VCaP (cell line): ENCODE measurements around the gene TMTC2.

ENCODE experiments used
- H3K27ac ChIP-seq: fragments of 450-650 bp; 2 replicates; pipeline ENCODE4 v1.5.1; 2017
- CTCF ChIP-seq: fragments of 450-650 bp; conservative IDR thresholded peaks from 2 replicates; pipeline ENCODE4 v1.5.1; 2017; ENCODE audit warnings: mild to moderate bottlenecking, moderate library complexity

The TMTC2 gene

GRCh38 chr12:82810568-82810967, 123.9 kb downstream of the TMTC2 start:
- TF ChIP-seq CTCF = no peak
- no peak overlapping the region for H3K27ac ChIP-seq

DNA sequence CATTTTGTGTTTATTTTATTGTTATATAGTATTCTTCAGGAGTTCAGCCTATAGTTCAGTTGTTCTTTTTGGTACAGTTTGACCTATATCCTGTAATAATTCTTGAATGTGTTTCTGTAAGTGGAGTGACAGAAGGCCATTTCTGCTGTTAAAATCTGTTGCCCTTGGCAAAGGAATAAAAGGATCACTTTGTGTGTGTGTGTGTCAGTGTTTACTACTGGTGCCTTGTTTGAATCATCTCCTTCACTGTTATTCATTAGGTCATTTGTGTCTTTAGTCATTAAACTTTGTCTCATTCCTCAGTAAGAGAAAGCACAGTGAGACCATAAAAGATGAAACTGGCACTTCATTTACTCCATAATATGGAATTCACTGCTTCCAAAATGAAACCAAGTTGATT, 130.7 kb downstream of the TMTC2 start:
- no peak for TF ChIP-seq CTCF
- no peak overlapping the region for H3K27ac ChIP-seq

DNA sequence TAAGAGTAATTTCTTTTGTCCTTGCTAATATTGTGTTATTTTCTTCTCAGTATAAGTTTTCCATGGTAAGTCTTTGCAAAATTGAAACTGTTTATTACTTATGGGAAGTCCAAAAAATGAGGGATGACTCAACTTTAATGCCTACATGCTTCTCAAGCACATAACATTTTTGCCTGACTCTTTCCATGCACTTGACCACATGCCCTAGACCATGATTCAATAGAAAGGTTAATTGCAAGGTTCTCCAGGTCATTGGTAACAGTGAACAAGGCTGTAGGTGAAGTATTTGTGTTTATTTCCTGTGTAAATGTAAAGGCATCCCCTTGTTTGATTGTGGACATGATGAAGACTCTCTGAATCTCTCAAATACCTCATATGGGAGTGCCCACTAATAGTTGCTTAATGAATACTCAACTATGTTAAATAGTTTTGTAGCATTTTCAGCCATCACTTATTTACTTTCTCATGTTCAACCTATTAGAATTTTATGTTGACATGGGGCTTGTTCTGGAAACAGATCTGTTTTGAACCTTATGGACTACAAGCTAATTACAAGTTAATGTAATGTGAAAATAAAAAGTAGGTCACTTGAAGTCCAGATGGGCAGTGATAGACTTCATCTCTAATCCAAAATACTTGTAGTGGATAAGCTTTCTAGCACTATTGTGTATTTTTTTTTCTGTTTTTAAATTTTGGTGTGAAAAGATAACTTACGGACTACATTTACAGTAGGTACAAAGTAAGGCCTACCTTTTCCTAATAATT, 131.7 kb downstream of the TMTC2 start:
- no peak for TF ChIP-seq CTCF
- H3K27ac ChIP-seq = no peak overlapping the region

DNA sequence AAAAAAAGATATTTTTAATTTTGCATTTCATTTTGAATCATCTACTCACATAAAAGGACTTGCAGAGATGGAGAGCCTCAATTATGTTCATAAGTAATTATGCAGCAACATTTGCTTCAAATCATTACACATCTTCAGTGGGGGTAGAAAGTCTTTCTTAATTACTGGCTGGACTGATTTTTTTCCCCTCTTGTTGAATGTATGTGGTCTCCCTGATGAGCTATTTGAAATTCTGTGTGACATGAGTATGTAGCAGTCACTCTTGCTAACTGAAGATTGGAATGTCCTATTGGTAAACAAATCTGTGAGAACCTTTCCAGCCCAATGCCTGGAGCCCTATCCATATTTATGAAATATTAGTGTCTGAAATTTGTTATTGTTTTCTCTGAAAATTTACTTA, 139.8 kb downstream of the TMTC2 start:
- TF ChIP-seq CTCF = no peak
- no peak overlapping the region for H3K27ac ChIP-seq

GRCh38 chr12:82832096-82832495, 145.4 kb downstream of the TMTC2 start:
- no peak overlapping the region for H3K27ac ChIP-seq
- TF ChIP-seq CTCF = no peak

DNA sequence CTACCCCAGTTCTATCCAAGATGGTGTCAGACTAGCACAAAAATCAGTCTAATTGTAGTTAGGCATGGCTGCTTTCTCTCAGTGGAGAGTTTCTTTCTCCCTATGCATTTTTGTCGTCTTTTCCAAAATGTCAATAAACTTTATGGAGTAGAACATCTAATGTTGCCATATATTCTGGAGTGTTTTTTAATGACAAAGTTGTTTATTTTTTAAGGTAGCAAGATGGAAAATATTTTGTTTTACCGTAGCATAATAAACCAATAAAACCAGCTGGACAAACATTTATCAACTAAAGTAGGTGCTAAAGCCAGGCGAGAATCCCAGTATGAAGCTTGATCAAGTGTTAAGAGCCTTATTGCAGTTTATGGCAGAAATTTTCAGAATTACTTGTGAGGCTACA, 146.3 kb downstream of the TMTC2 start:
- no peak for TF ChIP-seq CTCF
- H3K27ac ChIP-seq = no peak overlapping the region

DNA sequence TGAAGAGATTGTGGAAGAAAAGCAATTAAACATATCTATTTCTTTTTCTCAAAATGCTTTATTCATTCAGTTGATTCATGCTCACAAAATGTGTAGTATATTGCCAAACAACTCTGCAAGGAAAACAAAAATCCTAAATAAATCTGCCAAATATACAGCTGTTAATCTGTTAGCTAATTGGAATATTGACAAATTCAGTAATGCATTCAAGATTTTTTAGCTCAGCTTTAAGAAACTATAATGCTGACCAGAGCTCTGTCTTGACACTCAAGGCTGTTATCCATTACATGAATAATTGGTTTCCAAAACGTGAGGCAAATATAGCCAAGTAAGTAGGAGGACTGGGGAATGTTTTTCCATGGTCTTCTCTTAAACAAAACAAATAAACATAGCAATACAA, 146.8 kb downstream of the TMTC2 start:
- H3K27ac ChIP-seq = no peak overlapping the region
- no peak for TF ChIP-seq CTCF
